Lung (tissue), 12 donors: ENCODE measurements around the gene RERG. TPM values are rescaled to one million over a fixed set of nuclear protein-coding genes. Genes with fewer than 3 reads are reported as not detected.
A peak's percentile ranks its signal among the peaks of the same experiment; 100 is the strongest.

ENCODE experiments used
- ATAC-seq: fragments of 200-7000 bp; cut with Tn5 transposase; one replicate; pipeline ENCODE4 v1.9.1; 2020; ENCODE audit warnings: moderate number of reproducible peaks; ENCODE audit not compliant: insufficient read depth, low FRiP score
- DNase-seq, 3 donors: peaks; one replicate each; pipeline ENCODE4 v3.0.0-alpha.2; 2013 to 2017
- H3K27ac ChIP-seq, 2 donors: one replicate each; pipeline ENCODE4 v1.5.1; 2013; ENCODE audit warnings: mild to moderate bottlenecking in 2 of 2, moderate library complexity in 2 of 2, control low read depth in 1 of 2, inconsistent platforms in 1 of 2, low read depth in 1 of 2, low read length in 1 of 2
- H3K27me3 ChIP-seq, 3 donors: one replicate each; pipeline ENCODE4 v1.5.1; 2013; ENCODE audit warnings: low read length in 2 of 3; ENCODE audit not compliant: control insufficient read depth in 3 of 3, insufficient read depth in 3 of 3
- H3K36me3 ChIP-seq, 4 donors: one replicate each; pipeline ENCODE4 v1.5.1; 2013; ENCODE audit warnings: low read length in 4 of 4, mild to moderate bottlenecking in 1 of 4, moderate library complexity in 1 of 4; ENCODE audit not compliant: control insufficient read depth in 4 of 4, insufficient read depth in 4 of 4
- H3K4me1 ChIP-seq, 5 donors: one replicate each; pipeline ENCODE4 v1.5.1; 2013; ENCODE audit warnings: low read length in 5 of 5, mild to moderate bottlenecking in 2 of 5, moderate library complexity in 1 of 5; ENCODE audit not compliant: control insufficient read depth in 5 of 5, insufficient read depth in 5 of 5
- H3K4me3 ChIP-seq: one replicate; pipeline ENCODE4 v1.5.1; 2013; ENCODE audit warnings: mild to moderate bottlenecking, control low read depth, moderate library complexity
- H3K9ac ChIP-seq, 2 donors: one replicate each; pipeline ENCODE4 v1.5.1; 2013; ENCODE audit warnings: low read length in 2 of 2, control low read depth in 1 of 2; ENCODE audit not compliant: insufficient read depth in 1 of 2
- H3K9me3 ChIP-seq, 4 donors: one replicate each; pipeline ENCODE4 v1.5.1; 2013; ENCODE audit warnings: low read length in 3 of 4, mild to moderate bottlenecking in 1 of 4, moderate library complexity in 1 of 4; ENCODE audit not compliant: control insufficient read depth in 4 of 4, insufficient read depth in 3 of 4
- WGBS, 2 donors: extraction: QIAGEN DNeasy Blood & Tissue Kit; methylation state at CpG; one replicate each; pipeline ENCODE4 v1.1.7; 2013; 5-methylcytosine and 5-hydroxymethylcytosine counted together
- polyA plus RNA-seq, 2 donors: library from polyadenylated mRNA; stranded (reverse); fragments of 200-250 nt; gene quantifications; one replicate each; pipeline ENCODE4 v1.2.1, GENCODE V29; 2013
- total RNA-seq, 2 donors: library from RNA; depleted of rRNA in 1 of 2; stranded (reverse); fragments of >200 nt in 1 of 2; gene quantifications; one replicate each; pipeline ENCODE4 v1.2.1, GENCODE V29; 2014 to 2021
- TF ChIP-seq, protein P1 (sequence below): IDR thresholded peaks from 2 replicates; pipeline ENCODE4 v1.5.1; 2012; ENCODE audit warnings: mild to moderate bottlenecking; ENCODE audit errors: control extremely low read depth, extremely low read depth
- donor health status: control.
- donor health status: control.
- donor health status: Bipolar disorder and iron deficiency.
- donor health status: healthy.
- donor health status: DM: yes; HTN: yes; CAD: no.

Gene RERG
- total and polyA plus RNA-seq, 4 donors = 3.3 to 20.1 (median 8.5) TPM

DNA sequence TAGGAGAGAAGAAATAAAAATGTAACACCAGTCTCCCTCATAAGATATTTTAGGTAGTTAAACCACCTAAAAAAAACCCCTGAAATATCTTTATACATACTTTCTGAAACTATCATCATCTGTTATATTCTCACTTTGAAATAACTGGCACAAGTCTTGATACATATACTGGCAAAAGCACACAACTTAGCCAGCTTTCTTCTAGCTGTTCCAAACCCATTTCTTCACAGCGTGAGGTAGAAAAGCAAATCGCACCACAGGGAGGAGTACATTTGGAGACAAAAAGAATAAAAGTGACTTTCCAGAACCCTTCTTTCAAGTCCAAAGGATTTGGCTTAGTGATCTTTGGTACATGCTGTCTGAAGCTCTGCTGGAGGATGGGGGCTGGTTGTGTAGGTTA is 78.5 kb downstream of the RERG start:
- ATAC-seq (no peak), DNase-seq (no peak)
- Histone ChIP-seq H3K27ac (no peak overlapping the region), H3K4me3 (no peak overlapping the region), H3K36me3 (no peaks in the 10 kb centered on the region), H3K4me1 (peaks cover 0 to 17% (median 2%) of the 10 kb centered on the region in 5 donors), H3K27me3 (no peaks in the 10 kb centered on the region), H3K9me3 (no peaks in the 10 kb centered on the region), H3K9ac (no peak overlapping the region)
- 84 to 89% methylated on average over 2 of the region's 2 CpGs for WGBS, 2 donors
- TF ChIP-seq, protein P1, sequence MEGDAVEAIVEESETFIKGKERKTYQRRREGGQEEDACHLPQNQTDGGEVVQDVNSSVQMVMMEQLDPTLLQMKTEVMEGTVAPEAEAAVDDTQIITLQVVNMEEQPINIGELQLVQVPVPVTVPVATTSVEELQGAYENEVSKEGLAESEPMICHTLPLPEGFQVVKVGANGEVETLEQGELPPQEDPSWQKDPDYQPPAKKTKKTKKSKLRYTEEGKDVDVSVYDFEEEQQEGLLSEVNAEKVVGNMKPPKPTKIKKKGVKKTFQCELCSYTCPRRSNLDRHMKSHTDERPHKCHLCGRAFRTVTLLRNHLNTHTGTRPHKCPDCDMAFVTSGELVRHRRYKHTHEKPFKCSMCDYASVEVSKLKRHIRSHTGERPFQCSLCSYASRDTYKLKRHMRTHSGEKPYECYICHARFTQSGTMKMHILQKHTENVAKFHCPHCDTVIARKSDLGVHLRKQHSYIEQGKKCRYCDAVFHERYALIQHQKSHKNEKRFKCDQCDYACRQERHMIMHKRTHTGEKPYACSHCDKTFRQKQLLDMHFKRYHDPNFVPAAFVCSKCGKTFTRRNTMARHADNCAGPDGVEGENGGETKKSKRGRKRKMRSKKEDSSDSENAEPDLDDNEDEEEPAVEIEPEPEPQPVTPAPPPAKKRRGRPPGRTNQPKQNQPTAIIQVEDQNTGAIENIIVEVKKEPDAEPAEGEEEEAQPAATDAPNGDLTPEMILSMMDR = no peak

DNA sequence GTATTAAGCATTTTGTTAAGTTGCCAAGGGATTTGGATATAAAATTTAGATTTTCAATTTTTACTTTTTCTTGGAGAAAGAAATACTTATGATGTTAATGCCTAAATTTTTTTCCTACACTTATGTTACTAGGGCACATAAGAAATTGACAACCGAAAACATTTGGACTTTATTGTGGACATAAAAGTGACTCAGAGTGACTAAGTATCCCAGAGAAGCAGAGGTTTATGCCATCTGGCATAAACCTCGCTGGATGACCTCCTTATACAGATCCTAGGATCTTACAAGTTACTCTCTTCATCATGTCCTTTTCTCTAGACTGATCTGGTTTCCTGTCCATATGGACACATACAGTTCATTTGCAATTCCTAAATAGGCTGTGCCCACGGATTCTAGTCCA is 89.8 kb downstream of the RERG start:
- no peaks in the 10 kb centered on the region for H3K9me3 ChIP-seq

GRCh38 chr12:15130541-15130940 is 90.7 kb downstream of the RERG start:
- Histone ChIP-seq H3K4me3 (no peak overlapping the region), H3K36me3 (no peaks in the 10 kb centered on the region), H3K27ac (no peak overlapping the region), H3K9me3 (no peaks in the 10 kb centered on the region), H3K27me3 (no peaks in the 10 kb centered on the region), H3K4me1 (no peaks in the 10 kb centered on the region), H3K9ac (no peak overlapping the region)
- ATAC-seq (no peak), DNase-seq (peak in 2 of 3 donors; percentile 23 to 47)
- TF ChIP-seq, protein P1 = no peak

More for the DNA sequence above, 89.8 kb downstream of the RERG start:
- H3K36me3 ChIP-seq = no peaks in the 10 kb centered on the region
- ATAC-seq (no peak), DNase-seq (no peak)
- 64 to 70% methylated on average over 3 of the region's 3 CpGs for WGBS, 2 donors
- no peak overlapping the region for H3K9ac ChIP-seq
- no peaks in the 10 kb centered on the region for H3K4me1 ChIP-seq
- H3K27me3 ChIP-seq = no peaks in the 10 kb centered on the region
- peak overlapping the region in 1 of 2 donors; percentile 16 for H3K27ac ChIP-seq
- TF ChIP-seq, protein P1 = no peak
- H3K4me3 ChIP-seq = no peak overlapping the region

DNA sequence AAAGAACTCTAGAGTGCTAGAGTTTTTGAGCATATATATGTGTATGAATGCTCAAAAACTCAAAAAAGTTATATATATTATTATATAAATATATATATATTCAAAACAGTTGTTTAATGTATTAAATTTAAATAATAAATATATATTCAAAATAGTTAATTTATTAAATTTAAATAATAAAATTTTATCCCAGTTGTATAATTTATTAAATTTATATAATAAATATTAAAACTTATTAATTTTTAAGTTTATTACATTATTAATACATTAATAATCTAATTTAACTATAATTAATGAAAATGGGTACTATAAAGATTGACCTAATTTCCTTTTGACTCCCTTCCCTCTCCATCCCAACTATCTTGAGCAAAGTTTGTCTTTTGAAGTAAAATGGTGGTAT is 97.8 kb downstream of the RERG start:
- H3K9ac ChIP-seq = no peak overlapping the region
- TF ChIP-seq, protein P1 = no peak
- no peaks in the 10 kb centered on the region for H3K27me3 ChIP-seq
- H3K4me1 ChIP-seq = no peaks in the 10 kb centered on the region
- ATAC-seq (no peak), DNase-seq (no peak)
- H3K36me3 ChIP-seq = no peaks in the 10 kb centered on the region
- H3K27ac ChIP-seq = no peak overlapping the region
- H3K4me3 ChIP-seq = no peak overlapping the region
- no peaks in the 10 kb centered on the region for H3K9me3 ChIP-seq
